Stomach (tissue), 4 donors: ENCODE results near the gene TLX3.

Source experiments
- CTCF ChIP-seq, 7 experiments: fragments of 450-650 bp in 4 of 7; fragments of 200-600 bp in 3 of 7; sonication (generic) in 3 of 7; IDR thresholded peaks; one replicate each; pipeline ENCODE4 v1.5.1; 2016 to 2019; ENCODE audit warnings: antibody characterized with exemption in 7 of 7, control low read depth in 2 of 7, mild to moderate bottlenecking in 1 of 7
- POLR2AphosphoS5 ChIP-seq, 3 donors: sonication (generic); formaldehyde crosslinking; IDR thresholded peaks; one replicate each; pipeline ENCODE4 v1.6.1; 2016; ENCODE audit warnings: antibody characterized with exemption in 3 of 3

DNA sequence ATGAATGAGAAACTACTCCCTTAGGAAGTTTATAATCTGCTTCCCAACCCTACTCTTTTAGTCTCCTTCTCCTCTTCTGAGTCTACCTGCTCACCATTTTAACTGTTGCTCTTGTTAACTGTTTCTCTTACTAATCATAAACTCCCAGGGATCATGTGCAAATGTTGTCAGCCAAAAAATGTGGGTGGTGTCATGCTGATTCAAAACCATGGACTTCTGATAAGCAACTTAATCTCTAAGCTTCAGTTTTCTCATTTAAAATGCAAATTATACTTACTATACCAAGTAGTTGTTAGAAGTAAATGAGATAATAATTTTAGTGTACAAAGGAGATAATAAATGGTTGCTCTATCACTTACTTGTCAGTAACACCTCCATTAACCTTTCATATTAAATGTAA lies 45.9 kb upstream of the TLX3 start:
- TF ChIP-seq CTCF (IDR thresholded peaks at IDR 0.05) (no peak), POLR2AphosphoS5 (IDR thresholded peaks at IDR 0.05) (no peak)
